ENCODE results near the gene SCGB1A1. TPM values are rescaled to one million over a fixed set of nuclear protein-coding genes. Genes with fewer than 3 reads are reported as not detected.

The SCGB1A1 gene
- total RNA-seq, 6 experiments from 2014 or later, result not detected

GRCh38 chr11:62427630-62428233 is 8.9 kb downstream of the SCGB1A1 start:
- H3K27me3 Mint-ChIP-seq (ENCODE audit: insufficient read depth), result peaks cover 12% of the 10 kb centered on the region
- TF ChIP-seq CTCF (IDR thresholded peaks at IDR 0.05), result no peak
- H3K27ac Mint-ChIP-seq, result peak overlapping the region; percentile 89
- peaks cover 65% of the 10 kb centered on the region for H3K4me1 Mint-ChIP-seq (ENCODE audit: low read depth)
- H3K9me3 Mint-ChIP-seq, result no peaks in the 10 kb centered on the region
- no peaks in the 10 kb centered on the region for H3K36me3 Mint-ChIP-seq (ENCODE audit: low read depth)
- DNase-seq, result peak; percentile 46
- peak overlapping the region; percentile 55 for H3K4me3 Mint-ChIP-seq

- Mint-ChIP-seq H3K27ac (peak overlapping the region; percentile 89), H3K4me3 (peak overlapping the region; percentile 55), H3K4me1 (ENCODE audit: low read depth) (peaks cover 65% of the 10 kb centered on the region), H3K27me3 (ENCODE audit: insufficient read depth) (peaks cover 6% of the 10 kb centered on the region), H3K36me3 (ENCODE audit: low read depth) (no peaks in the 10 kb centered on the region), H3K9me3 (no peaks in the 10 kb centered on the region)
- DNase-seq, result no peak
- no peak for TF ChIP-seq CTCF (IDR thresholded peaks at IDR 0.05)
Observed at GRCh38 chr11:62428871-62429560, 10.2 kb downstream of the SCGB1A1 start.

- no peak for TF ChIP-seq CTCF (IDR thresholded peaks at IDR 0.05)
- Mint-ChIP-seq H3K36me3 (ENCODE audit: low read depth) (no peaks in the 10 kb centered on the region), H3K4me1 (ENCODE audit: low read depth) (peaks cover 65% of the 10 kb centered on the region), H3K4me3 (peak overlapping the region; percentile 76), H3K9me3 (no peaks in the 10 kb centered on the region), H3K27ac (peak overlapping the region; percentile 82), H3K27me3 (ENCODE audit: insufficient read depth) (peaks cover 3% of the 10 kb centered on the region; the same call in 1 of the 2 replicates)
- no peak for DNase-seq
Observed at GRCh38 chr11:62430425-62430824, 11.6 kb downstream of the SCGB1A1 start.

- Mint-ChIP-seq H3K4me3 (peak overlapping the region; percentile 76), H3K27me3 (ENCODE audit: insufficient read depth) (peaks cover 3% of the 10 kb centered on the region; the same call in 1 of the 2 replicates), H3K4me1 (ENCODE audit: low read depth) (peaks cover 59% of the 10 kb centered on the region), H3K36me3 (ENCODE audit: low read depth) (no peaks in the 10 kb centered on the region), H3K9me3 (no peaks in the 10 kb centered on the region), H3K27ac (peak overlapping the region; percentile 82)
- 0 out of 2 replicates have a peak, but pooled peaks have one; percentile 21 for TF ChIP-seq CTCF (IDR thresholded peaks at IDR 0.05)
- DNase-seq, result peak; percentile 90
Observed at GRCh38 chr11:62431171-62431901, 12.5 kb downstream of the SCGB1A1 start.

- H3K9me3 Mint-ChIP-seq, result no peaks in the 10 kb centered on the region
- DNase-seq, result no peak
Observed at GRCh38 chr11:62432695-62433094, 13.9 kb downstream of the SCGB1A1 start.

More at GRCh38 chr11:62432695-62433094, 13.9 kb downstream of the SCGB1A1 start:
- Mint-ChIP-seq H3K4me1 (ENCODE audit: low read depth) (peaks cover 46% of the 10 kb centered on the region), H3K27ac (no peak overlapping the region; the same call in 1 of the 2 replicates), H3K36me3 (ENCODE audit: low read depth) (no peaks in the 10 kb centered on the region), H3K27me3 (ENCODE audit: insufficient read depth) (peaks cover 3% of the 10 kb centered on the region; the same call in 1 of the 2 replicates), H3K4me3 (no peak overlapping the region)
- TF ChIP-seq CTCF (IDR thresholded peaks at IDR 0.05), result no peak
